IPS-15b (cell line): ENCODE measurements around the gene SLC6A7.

Experiments
- H3K27me3 ChIP-seq: one replicate; pipeline ENCODE4 v1.6.1; 2013; ENCODE audit warnings: low read length; ENCODE audit not compliant: control insufficient read depth, insufficient read depth
- H3K36me3 ChIP-seq: one replicate; pipeline ENCODE4 v1.6.1; 2013; ENCODE audit warnings: low read length; ENCODE audit not compliant: control insufficient read depth, insufficient read depth
- H3K4me1 ChIP-seq: one replicate; pipeline ENCODE4 v1.6.1; 2013; ENCODE audit warnings: mild to moderate bottlenecking, low read length; ENCODE audit not compliant: control insufficient read depth, insufficient read depth
- H3K4me3 ChIP-seq: one replicate; pipeline ENCODE4 v1.5.1; 2013; ENCODE audit warnings: low read depth, low read length
- H3K9ac ChIP-seq: one replicate; pipeline ENCODE4 v1.6.1; 2013; ENCODE audit warnings: low read depth, mild to moderate bottlenecking, low read length
- H3K9me3 ChIP-seq: one replicate; pipeline ENCODE4 v1.6.1; 2013; ENCODE audit warnings: mild to moderate bottlenecking, low read length; ENCODE audit not compliant: control insufficient read depth, insufficient read depth

SLC6A7 gene

DNA sequence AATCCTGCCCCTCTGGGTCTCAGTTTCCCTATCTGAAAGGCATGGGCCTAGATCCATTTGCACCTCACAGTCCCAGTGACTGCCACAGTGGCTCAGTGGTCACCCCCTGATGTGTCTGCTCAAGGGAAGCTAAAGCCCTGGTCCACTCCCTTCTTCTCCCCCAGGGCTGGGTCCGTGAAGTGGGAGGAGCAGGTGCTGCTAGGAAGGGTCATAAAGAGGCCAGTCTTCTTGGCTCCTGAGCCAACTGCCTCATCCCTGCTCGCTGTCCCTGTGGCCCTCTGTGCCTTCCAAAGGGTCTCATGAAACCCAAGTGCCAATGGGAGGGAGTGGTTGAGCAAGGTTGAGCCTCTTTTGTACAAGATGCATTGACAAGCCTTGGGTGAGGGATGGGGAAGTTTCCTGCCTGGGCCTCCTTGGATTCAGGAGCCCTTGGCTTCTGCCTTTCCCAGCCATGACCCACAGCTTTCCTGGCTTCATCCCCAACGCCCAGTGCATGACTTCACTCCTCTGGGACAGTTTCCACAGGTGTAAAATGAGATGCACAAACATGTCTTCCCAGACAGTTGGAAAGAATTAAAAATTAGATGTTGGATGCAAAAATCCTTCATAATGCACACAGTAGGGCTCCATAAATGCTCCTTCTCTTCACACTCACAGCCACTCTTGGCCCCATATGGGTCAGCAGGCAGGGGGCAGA is 1.6 kb upstream of the SLC6A7 start:
- Histone ChIP-seq H3K27me3 (peaks cover 82% of the 10 kb centered on the region), H3K36me3 (no peaks in the 10 kb centered on the region), H3K9me3 (no peaks in the 10 kb centered on the region), H3K4me3 (no peak overlapping the region), H3K4me1 (peaks cover 15% of the 10 kb centered on the region), H3K9ac (no peak overlapping the region)

- Histone ChIP-seq H3K36me3 (no peaks in the 10 kb centered on the region), H3K9me3 (no peaks in the 10 kb centered on the region), H3K9ac (no peak overlapping the region), H3K4me1 (peaks cover 15% of the 10 kb centered on the region), H3K27me3 (peaks cover 84% of the 10 kb centered on the region), H3K4me3 (peak overlapping the region; percentile 54)
Measured at GRCh38 chr5:150189326-150189725, 536 bp upstream of the SLC6A7 start.

DNA sequence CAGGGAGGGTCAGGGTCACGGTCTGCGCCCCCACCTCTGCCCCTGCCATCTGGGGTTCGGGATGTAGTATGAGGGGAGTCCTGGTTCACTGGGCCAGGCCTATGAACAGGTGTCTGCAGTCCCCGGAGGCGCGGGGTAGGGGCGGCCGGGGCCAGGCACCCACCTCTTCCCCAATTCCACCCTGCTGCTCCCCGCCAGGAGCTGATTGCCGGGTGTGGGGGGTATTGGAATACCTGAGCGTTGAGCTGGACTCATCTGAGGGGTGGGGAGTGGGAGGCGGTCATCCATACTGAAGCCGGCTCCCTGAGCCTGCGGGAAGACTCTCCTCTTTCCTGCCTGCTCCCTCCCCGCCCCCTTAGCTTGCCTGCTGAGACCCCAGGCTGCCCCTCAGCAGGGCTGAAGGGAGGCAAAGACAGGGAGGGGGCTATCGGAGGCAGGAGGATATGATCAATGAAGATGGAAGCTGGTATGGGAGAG is 679 bp downstream of the SLC6A7 start:
- Histone ChIP-seq H3K4me1 (peaks cover 11% of the 10 kb centered on the region), H3K9me3 (no peaks in the 10 kb centered on the region), H3K36me3 (no peaks in the 10 kb centered on the region), H3K27me3 (peaks cover 76% of the 10 kb centered on the region), H3K4me3 (peak overlapping the region; percentile 54), H3K9ac (no peak overlapping the region)

GRCh38 chr5:150190987-150191386 is 1.1 kb downstream of the SLC6A7 start:
- Histone ChIP-seq H3K4me1 (peaks cover 7% of the 10 kb centered on the region), H3K36me3 (no peaks in the 10 kb centered on the region), H3K9me3 (no peaks in the 10 kb centered on the region), H3K27me3 (peaks cover 71% of the 10 kb centered on the region), H3K4me3 (peak overlapping the region; percentile 54), H3K9ac (no peak overlapping the region)

DNA sequence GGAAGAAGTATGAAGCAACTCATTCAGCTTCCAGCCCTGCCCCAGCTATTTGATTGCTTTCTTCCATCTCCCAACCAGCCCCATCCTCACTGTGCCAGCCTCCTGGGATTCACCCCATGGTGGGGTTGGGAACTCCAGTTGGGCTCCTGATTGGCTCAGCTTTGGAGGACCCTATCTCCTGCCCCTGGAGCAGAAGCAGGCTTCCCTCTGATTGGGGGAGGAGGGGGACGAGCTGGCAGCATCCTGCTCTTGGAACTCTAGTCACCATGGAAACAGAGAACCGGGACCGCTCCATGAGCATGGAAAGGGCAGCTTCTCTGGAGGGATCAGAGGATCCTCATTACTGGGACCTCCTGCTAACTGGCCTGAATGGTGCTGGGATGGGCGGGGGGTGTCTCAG is 2.6 kb downstream of the SLC6A7 start:
- Histone ChIP-seq H3K4me1 (peaks cover 3% of the 10 kb centered on the region), H3K9ac (no peak overlapping the region), H3K27me3 (peaks cover 57% of the 10 kb centered on the region), H3K4me3 (no peak overlapping the region), H3K36me3 (no peaks in the 10 kb centered on the region), H3K9me3 (no peaks in the 10 kb centered on the region)

DNA sequence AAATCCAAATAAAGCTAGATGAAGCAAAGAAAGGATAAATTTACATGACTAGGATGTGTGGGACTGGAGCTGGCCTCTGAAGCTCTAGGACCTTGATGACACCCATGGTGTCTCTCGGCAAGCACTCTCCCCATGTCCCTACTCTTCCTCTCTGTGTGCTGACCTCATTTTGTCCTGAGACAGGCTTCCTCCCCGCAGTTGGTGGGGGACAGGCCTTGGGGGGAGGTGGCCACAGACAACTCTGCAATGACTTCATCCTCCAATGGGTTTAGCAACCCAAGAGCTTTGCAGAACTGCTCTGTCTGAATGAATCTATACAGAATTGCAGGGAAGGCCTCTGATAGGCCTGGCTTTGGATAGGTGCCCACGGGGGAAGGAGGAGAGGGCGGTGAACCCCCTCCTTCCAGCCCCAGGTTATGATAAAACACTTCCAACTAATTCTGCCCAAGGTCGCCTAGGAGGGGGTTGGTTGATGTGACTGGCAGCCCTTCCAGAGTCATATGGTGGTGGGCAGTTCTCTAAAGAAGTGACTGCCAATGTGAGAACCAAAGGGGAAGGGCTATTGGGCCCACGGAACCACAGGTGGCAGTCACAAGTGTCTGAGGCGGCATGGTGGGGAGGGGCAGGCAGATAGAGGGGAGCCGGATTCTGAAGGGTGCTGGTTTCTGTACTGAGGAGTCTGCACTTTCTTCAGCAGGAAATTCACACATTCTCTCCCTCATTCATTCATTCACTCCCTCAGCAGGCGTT is 6.0 kb downstream of the SLC6A7 start:
- Histone ChIP-seq H3K27me3 (peaks cover 22% of the 10 kb centered on the region), H3K9ac (no peak overlapping the region), H3K9me3 (no peaks in the 10 kb centered on the region)

DNA sequence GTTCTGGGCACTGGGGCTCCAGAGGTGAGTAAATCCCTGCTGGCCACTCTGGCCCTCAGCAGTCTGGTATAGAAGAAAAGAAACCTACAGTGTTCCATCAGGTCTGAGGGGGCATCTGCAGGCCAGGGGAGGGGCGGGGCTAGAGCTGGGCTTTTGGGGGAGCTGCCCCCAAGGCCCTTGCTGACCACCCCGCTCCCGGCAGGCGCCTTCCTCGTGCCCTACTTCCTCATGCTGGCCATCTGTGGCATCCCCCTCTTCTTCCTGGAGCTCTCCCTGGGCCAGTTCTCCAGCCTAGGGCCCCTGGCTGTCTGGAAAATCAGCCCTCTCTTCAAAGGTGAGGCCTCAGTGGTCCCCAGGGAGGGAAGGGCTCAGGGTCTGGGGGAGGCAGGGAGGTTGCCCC is 6.7 kb downstream of the SLC6A7 start:
- no peaks in the 10 kb centered on the region for H3K36me3 ChIP-seq
- no peak overlapping the region for H3K4me3 ChIP-seq
- H3K27me3 ChIP-seq: peaks cover 19% of the 10 kb centered on the region
- no peaks in the 10 kb centered on the region for H3K9me3 ChIP-seq
- H3K9ac ChIP-seq: no peak overlapping the region
- H3K4me1 ChIP-seq: no peaks in the 10 kb centered on the region

More for the DNA sequence above, 6.0 kb downstream of the SLC6A7 start:
- Histone ChIP-seq H3K4me1 (no peaks in the 10 kb centered on the region), H3K36me3 (no peaks in the 10 kb centered on the region), H3K4me3 (no peak overlapping the region)

DNA sequence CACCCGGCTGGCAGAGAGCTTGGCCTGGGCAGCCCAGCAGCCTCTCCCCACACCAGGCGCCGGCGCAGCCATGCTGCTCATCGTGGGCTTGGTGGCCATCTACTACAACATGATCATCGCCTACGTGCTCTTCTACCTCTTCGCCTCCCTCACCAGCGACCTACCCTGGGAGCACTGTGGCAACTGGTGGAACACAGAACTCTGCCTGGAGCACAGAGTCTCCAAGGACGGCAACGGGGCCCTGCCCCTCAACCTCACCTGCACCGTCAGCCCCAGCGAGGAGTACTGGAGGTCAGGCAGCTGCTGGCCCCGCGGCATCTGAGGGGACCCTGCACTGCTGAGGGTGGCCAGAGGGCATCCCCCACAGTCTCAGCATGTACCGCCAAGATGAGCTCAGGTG is 7.1 kb downstream of the SLC6A7 start:
- no peak overlapping the region for H3K4me3 ChIP-seq
- H3K9me3 ChIP-seq: no peaks in the 10 kb centered on the region
- no peak overlapping the region for H3K9ac ChIP-seq
- no peaks in the 10 kb centered on the region for H3K36me3 ChIP-seq
- H3K4me1 ChIP-seq: no peaks in the 10 kb centered on the region
- peaks cover 14% of the 10 kb centered on the region for H3K27me3 ChIP-seq

- Histone ChIP-seq H3K4me3 (no peak overlapping the region), H3K9me3 (no peaks in the 10 kb centered on the region), H3K9ac (no peak overlapping the region), H3K4me1 (no peaks in the 10 kb centered on the region), H3K27me3 (peaks cover 9% of the 10 kb centered on the region), H3K36me3 (no peaks in the 10 kb centered on the region)
Measured at GRCh38 chr5:150197476-150197875, 7.6 kb downstream of the SLC6A7 start.

DNA sequence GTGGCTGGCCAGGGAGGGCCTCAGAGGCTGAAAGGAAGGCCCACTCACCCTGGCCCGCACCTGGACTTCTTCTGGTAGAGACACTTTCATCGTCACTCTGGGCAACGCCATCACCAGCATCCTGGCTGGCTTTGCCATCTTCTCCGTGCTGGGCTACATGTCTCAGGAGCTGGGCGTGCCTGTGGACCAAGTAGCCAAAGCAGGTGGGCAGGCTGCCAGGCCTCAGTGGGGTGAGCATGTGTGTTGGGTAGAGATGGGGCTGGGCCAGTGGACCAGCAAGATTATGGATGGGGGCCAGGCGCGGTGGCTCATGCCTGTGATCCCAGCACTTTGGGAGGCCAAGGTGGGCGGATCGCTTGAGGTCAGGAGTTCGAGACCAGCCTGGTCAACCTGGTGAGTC is 12.6 kb downstream of the SLC6A7 start:
- H3K9ac ChIP-seq: no peak overlapping the region
- no peaks in the 10 kb centered on the region for H3K27me3 ChIP-seq
- H3K9me3 ChIP-seq: no peaks in the 10 kb centered on the region
- peaks cover 3% of the 10 kb centered on the region for H3K4me1 ChIP-seq
- no peaks in the 10 kb centered on the region for H3K36me3 ChIP-seq
- no peak overlapping the region for H3K4me3 ChIP-seq

- Histone ChIP-seq H3K36me3 (no peaks in the 10 kb centered on the region), H3K4me3 (no peak overlapping the region), H3K9ac (no peak overlapping the region), H3K9me3 (no peaks in the 10 kb centered on the region), H3K27me3 (no peaks in the 10 kb centered on the region), H3K4me1 (peaks cover 3% of the 10 kb centered on the region)
Measured at GRCh38 chr5:150203832-150204589, 14.1 kb downstream of the SLC6A7 start.
